Thoracic aorta (tissue), 2 donors: ENCODE data around the gene EXT2. TPM values are rescaled to one million over a fixed set of nuclear protein-coding genes. Genes with fewer than 3 reads are reported as not detected.

Experiments
- ATAC-seq: fragments of 150-250 bp; one replicate; pipeline ENCODE4 v1.8.0; 2017; ENCODE audit warnings: low read depth; ENCODE audit not compliant: insufficient number of reproducible peaks, low FRiP score
- DNase-seq: peaks from one replicate; pipeline ENCODE4 v3.0.0-alpha.2; 2020; ENCODE audit warnings: low spot score
- H3K27ac ChIP-seq, 2 donors: fragments of 200-600 bp; sonication (generic); 1 replicate in 1 of 2; 2 replicates in 1 of 2; pipeline ENCODE4 v1.5.1; 2016; ENCODE audit warnings: mild to moderate bottlenecking in 2 of 2, moderate library complexity in 2 of 2
- H3K27me3 ChIP-seq: fragments of 200-600 bp; sonication (generic); replicated peaks from 2 replicates; pipeline ENCODE4 v1.6.0; 2016; ENCODE audit warnings: mild to moderate bottlenecking; ENCODE audit not compliant: insufficient read depth
- H3K36me3 ChIP-seq: fragments of 200-600 bp; sonication (generic); one replicate; pipeline ENCODE4 v1.5.1; 2016
- H3K4me1 ChIP-seq, 2 donors: fragments of 200-600 bp; sonication (generic); 1 replicate in 1 of 2; 2 replicates in 1 of 2; pipeline versions ENCODE4 v1.5.1 to v1.6.0; 2016; ENCODE audit warnings: low read depth in 2 of 2, mild to moderate bottlenecking in 1 of 2; ENCODE audit not compliant: control insufficient read depth in 1 of 2
- H3K4me3 ChIP-seq: fragments of 200-600 bp; sonication (generic); 2 replicates; pipeline ENCODE4 v1.5.1; 2016; ENCODE audit warnings: mild to moderate bottlenecking
- H3K9me3 ChIP-seq: fragments of 200-600 bp; sonication (generic); 2 replicates; pipeline ENCODE4 v1.5.1; 2016
- total RNA-seq, 2 donors: library from RNA; depleted of rRNA; stranded (reverse); fragments of >200 nt; gene quantifications; one replicate each; pipeline versions ENCODE4 v1.1.0 to v1.2.3, GENCODE V29; 2016
- TF ChIP-seq, protein P1 (sequence below): fragments of 200-600 bp; sonication (generic); IDR thresholded peaks from one replicate; pipeline ENCODE4 v1.5.1; 2019; ENCODE audit warnings: antibody characterized with exemption

The EXT2 gene
- total RNA-seq, 2 donors from 2014 or later = 64.4 to 102 TPM

DNA sequence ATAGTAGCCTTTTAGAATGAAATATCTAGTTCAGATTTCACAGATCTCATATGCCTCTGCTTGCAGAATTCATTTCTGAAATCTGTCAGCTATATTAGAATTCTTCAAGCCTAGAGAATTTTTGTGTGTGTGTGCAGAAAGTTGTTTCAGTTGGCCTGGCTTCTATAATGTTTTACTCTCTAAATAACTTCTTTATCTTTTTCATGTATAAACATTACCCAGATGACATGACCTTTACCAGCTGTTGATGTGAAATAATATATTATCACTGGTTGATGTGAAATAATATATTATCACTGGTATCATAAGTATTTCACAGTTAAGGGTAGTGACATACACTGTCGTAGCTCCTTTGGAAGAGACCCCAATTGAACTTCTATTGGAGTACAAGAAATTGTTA, 141.7 kb downstream of the EXT2 start:
- Histone ChIP-seq H3K36me3 (peaks cover 12% of the 10 kb centered on the region), H3K27me3 (no peaks in the 10 kb centered on the region), H3K9me3 (no peaks in the 10 kb centered on the region), H3K4me3 (no peak overlapping the region), H3K4me1 (no peaks in the 10 kb centered on the region), H3K27ac (no peak overlapping the region)
- TF ChIP-seq, protein P1, sequence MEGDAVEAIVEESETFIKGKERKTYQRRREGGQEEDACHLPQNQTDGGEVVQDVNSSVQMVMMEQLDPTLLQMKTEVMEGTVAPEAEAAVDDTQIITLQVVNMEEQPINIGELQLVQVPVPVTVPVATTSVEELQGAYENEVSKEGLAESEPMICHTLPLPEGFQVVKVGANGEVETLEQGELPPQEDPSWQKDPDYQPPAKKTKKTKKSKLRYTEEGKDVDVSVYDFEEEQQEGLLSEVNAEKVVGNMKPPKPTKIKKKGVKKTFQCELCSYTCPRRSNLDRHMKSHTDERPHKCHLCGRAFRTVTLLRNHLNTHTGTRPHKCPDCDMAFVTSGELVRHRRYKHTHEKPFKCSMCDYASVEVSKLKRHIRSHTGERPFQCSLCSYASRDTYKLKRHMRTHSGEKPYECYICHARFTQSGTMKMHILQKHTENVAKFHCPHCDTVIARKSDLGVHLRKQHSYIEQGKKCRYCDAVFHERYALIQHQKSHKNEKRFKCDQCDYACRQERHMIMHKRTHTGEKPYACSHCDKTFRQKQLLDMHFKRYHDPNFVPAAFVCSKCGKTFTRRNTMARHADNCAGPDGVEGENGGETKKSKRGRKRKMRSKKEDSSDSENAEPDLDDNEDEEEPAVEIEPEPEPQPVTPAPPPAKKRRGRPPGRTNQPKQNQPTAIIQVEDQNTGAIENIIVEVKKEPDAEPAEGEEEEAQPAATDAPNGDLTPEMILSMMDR = no peak
- DNase-seq (no peak), ATAC-seq (no peak)

DNA sequence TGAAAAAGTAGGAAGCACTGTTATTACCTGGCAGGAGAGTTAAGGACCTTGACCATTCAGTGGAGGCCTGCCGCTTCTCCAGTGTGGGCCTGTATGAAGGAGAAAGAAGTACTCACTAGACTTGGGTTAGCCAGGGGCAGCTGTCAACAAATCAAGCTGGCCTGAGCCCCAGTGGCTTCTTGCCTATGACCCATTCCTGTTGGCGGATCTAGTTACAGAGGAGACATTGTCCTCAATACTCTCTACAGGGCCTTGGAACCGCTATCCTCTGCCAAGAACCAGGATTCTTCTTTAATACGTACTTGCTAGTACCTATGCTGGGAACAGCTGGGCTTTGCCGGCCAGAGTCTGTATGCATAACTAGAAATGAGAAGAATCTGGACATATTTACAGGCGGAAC, 146.4 kb downstream of the EXT2 start:
- H3K36me3 ChIP-seq = peaks cover 12% of the 10 kb centered on the region
- TF ChIP-seq, protein P1 = no peak
- DNase-seq (no peak), ATAC-seq (no peak)
- H3K9me3 ChIP-seq = no peaks in the 10 kb centered on the region
- H3K4me3 ChIP-seq = no peak overlapping the region
- no peaks in the 10 kb centered on the region for H3K27me3 ChIP-seq
- H3K27ac ChIP-seq = no peak overlapping the region
- peaks cover 0 to 13% of the 10 kb centered on the region in 2 donors for H3K4me1 ChIP-seq

DNA sequence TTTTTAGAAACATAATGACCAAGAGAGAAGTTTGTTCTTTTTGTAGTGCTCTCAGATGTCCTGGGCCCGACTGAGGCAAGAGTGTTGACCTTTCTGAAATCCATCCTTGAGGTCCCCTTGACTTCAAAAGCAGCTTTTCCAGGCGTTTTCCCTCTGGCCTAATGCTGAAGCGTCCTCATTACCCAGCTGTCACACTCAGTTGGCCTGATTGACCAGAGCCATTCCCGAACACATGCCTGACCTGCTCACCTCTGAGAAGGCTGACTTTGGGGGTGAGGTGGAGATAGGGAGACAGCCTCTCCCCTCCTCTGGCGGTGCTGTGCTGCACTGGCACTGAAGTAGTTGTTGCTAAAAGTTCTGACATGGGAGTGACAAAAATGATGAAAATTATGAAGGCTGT, 147.6 kb downstream of the EXT2 start:
- TF ChIP-seq, protein P1 = no peak
- DNase-seq = no peak
- Histone ChIP-seq H3K9me3 (no peaks in the 10 kb centered on the region), H3K36me3 (peaks cover 12% of the 10 kb centered on the region), H3K27me3 (no peaks in the 10 kb centered on the region), H3K4me1 (peaks cover 0 to 13% of the 10 kb centered on the region in 2 donors), H3K4me3 (no peak overlapping the region), H3K27ac (no peak overlapping the region)
- no peak for ATAC-seq

DNA sequence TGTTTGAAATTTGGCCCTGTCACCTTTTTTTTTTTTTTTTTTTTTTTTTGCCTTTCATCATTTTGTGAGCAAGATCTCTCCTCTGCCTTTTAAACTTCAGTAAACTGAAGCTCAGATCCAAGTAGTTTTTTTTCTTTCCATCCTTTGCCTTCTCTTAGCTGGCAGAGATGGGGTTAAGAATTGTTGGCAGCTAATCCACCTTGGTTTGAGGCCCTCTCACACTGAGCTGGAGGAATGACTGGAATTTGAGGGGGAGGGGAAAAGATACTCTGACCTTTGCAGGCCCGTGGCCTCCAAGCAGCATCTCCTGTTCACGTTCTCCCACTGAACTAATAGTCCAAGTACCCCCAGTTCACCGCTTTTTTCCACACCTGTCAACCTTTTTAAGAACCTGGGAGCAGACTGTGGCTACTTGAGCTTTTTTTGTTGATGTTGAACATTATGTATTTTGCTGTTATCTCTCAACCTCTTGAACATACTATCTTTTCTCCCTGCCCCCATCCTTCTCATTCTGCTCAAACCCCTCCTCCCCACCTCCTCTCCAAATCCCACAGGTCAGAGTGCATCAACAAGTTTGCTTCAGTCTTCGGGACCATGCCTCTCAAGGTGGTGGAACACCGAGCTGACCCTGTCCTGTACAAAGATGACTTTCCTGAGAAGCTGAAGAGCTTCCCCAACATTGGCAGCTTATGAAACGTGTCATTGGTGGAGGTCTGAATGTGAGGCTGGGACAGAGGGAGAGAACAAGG, 148.3 kb downstream of the EXT2 start:
- Histone ChIP-seq H3K27ac (no peak overlapping the region), H3K4me1 (peaks cover 0 to 13% of the 10 kb centered on the region in 2 donors), H3K27me3 (no peaks in the 10 kb centered on the region), H3K4me3 (no peak overlapping the region), H3K36me3 (peaks cover 12% of the 10 kb centered on the region), H3K9me3 (no peaks in the 10 kb centered on the region)
- TF ChIP-seq, protein P1 = no peak
- DNase-seq = no peak
- ATAC-seq = no peak

DNA sequence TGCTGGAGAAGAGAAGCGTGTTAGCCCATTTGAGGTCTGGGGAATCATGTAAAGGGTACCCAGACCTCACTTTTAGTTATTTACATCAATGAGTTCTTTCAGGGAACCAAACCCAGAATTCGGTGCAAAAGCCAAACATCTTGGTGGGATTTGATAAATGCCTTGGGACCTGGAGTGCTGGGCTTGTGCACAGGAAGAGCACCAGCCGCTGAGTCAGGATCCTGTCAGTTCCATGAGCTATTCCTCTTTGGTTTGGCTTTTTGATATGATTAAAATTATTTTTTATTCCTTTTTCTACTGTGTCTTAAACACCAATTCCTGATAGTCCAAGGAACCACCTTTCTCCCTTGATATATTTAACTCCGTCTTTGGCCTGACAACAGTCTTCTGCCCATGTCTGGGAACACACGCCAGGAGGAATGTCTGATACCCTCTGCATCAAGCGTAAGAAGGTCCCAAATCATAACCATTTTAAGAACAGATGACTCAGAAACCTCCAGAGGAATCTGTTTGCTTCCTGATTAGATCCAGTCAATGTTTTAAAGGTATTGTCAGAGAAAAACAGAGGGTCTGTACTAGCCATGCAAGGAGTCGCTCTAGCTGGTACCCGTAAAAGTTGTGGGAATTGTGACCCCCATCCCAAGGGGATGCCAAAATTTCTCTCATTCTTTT, 149.3 kb downstream of the EXT2 start:
- Histone ChIP-seq H3K4me1 (peaks cover 0 to 13% of the 10 kb centered on the region in 2 donors), H3K27me3 (no peaks in the 10 kb centered on the region), H3K4me3 (no peak overlapping the region), H3K9me3 (no peaks in the 10 kb centered on the region), H3K36me3 (peaks cover 12% of the 10 kb centered on the region), H3K27ac (no peak overlapping the region)
- DNase-seq (no peak), ATAC-seq (no peak)
- TF ChIP-seq, protein P1 = no peak
